ENCODE measurements around the gene TRPV3. TPM values are rescaled to one million over a fixed set of nuclear protein-coding genes. Genes with fewer than 3 reads are reported as not detected.

Gene TRPV3
- total and polyA plus RNA-seq, 2 of the 13 experiments (the other 11 are each of a cell fraction or from before 2014, with no cell fraction given), result 0.90 to 1.0 TPM

DNA sequence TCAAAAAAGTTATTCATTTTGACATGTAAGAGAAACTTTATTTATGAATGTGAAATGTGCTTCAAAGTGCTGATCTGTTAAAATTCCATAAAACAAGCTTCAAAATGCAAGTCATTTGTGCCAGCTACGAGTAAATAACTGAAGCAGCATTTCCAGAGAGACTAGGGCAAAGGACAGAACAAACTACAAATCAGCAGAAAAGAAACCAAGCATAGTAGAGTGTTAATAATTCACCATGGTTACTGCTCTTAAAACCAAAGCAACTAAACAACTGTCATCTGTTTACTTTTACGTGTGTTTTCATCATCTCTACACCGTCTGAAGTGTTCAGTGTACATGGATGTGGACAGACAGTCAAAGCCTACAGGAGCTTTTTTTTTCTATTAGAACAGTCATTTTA is 83.4 kb downstream of the TRPV3 start (continued):
- TF ChIP-seq ATF4 (CRISPR knock-in tag; IDR thresholded peaks at IDR 0.05), result peak in 1 of 2 experiments; percentile 89; a peak in 2 of 4 replicates
- TF ChIP-seq YEATS4 (CRISPR knock-in tag; IDR thresholded peaks at IDR 0.05; ENCODE audit: borderline replicate concordance), result no peak
- no peak for TF ChIP-seq SNAPC5 (CRISPR knock-in tag; IDR thresholded peaks at IDR 0.05; ENCODE audit: borderline replicate concordance)
- peak; percentile 78 for TF ChIP-seq CREB1 (IDR thresholded peaks at IDR 0.05)
- TF ChIP-seq CREB1 (CRISPR knock-in tag; IDR thresholded peaks at IDR 0.05), result peak; percentile 70
- TF ChIP-seq HNF1B (CRISPR knock-in tag; IDR thresholded peaks at IDR 0.05), result peak; percentile 47; the same call in 1 of the 2 replicates
- TF ChIP-seq MIER2 (CRISPR knock-in tag; IDR thresholded peaks at IDR 0.05), result no peak
- TF ChIP-seq ZNF816 (CRISPR knock-in tag; IDR thresholded peaks at IDR 0.05; ENCODE audit: borderline replicate concordance), result no peak
- no peak for TF ChIP-seq ZNF883 (CRISPR knock-in tag; IDR thresholded peaks at IDR 0.05; ENCODE audit: not compliant biosample characterization)
- TF ChIP-seq MXI1 (IDR thresholded peaks at IDR 0.05; ENCODE audit: borderline replicate concordance, low read depth, low read length), result peak; percentile 44; the same call in 1 of the 3 replicates
- TF ChIP-seq ZNF530 (CRISPR knock-in tag; IDR thresholded peaks at IDR 0.05; ENCODE audit: low read depth), result no peak
- TF ChIP-seq CEBPG (CRISPR knock-in tag; IDR thresholded peaks at IDR 0.05), result peak; percentile 50
- no peak for TF ChIP-seq MLLT10 (CRISPR knock-in tag; IDR thresholded peaks at IDR 0.05)
- no peak for TF ChIP-seq REXO4 (CRISPR knock-in tag; IDR thresholded peaks at IDR 0.05; ENCODE audit: borderline replicate concordance)
- no peak for TF ChIP-seq ZNF891 (CRISPR knock-in tag; IDR thresholded peaks at IDR 0.05)
- peak; percentile 5; the same call in 1 of the 2 replicates for TF ChIP-seq HNF4A (CRISPR knock-in tag; IDR thresholded peaks at IDR 0.05)
- no peak for TF ChIP-seq ZNF549 (CRISPR knock-in tag; IDR thresholded peaks at IDR 0.05)
- no peak for TF ChIP-seq NR2F2 (IDR thresholded peaks at IDR 0.05; ENCODE audit: borderline replicate concordance, low read depth)
- TF ChIP-seq CEBPB (IDR thresholded peaks at IDR 0.05; ENCODE audit: borderline replicate concordance, low read depth, low read length), result peak; percentile 56; the same call in 1 of the 2 replicates
- no peak for TF ChIP-seq U2AF2 (IDR thresholded peaks at IDR 0.05; ENCODE audit: low read depth, low read length)
- no peak for TF ChIP-seq MYC (CRISPR knock-in tag; IDR thresholded peaks at IDR 0.05; ENCODE audit: borderline replicate concordance)
- TF ChIP-seq FOXA1 (IDR thresholded peaks at IDR 0.05), result no peak
- peak; percentile 40 for TF ChIP-seq FOXA1 (CRISPR knock-in tag; IDR thresholded peaks at IDR 0.05)
- TF ChIP-seq MTF2 (CRISPR knock-in tag; IDR thresholded peaks at IDR 0.05; ENCODE audit: borderline replicate concordance), result no peak
